Retinal pigment epithelial cell (primary cell): ENCODE measurements around the gene TTLL13.
"Not testable (repeated sequence)": the region's sequence is repeated elsewhere in the genome, so short reads cannot be mapped to it uniquely, and the experiment has no call there.

Experiments used
- DNase-seq: peaks from one replicate; pipeline ENCODE4 v3.0.0-alpha.2; 2010; ENCODE audit warnings: low read depth
- H3K4me3 ChIP-seq: 2 replicates; pipeline ENCODE4 v1.5.1; 2011; ENCODE audit warnings: mild to moderate bottlenecking, low read length, control low read depth, moderate library complexity
- TF ChIP-seq, protein P1 (sequence below): conservative IDR thresholded peaks from 2 replicates; pipeline ENCODE4 v1.5.1; 2011; ENCODE audit warnings: low read depth, low read length, control low read depth, inconsistent platforms

Gene TTLL13

GRCh38 chr15:90297021-90297420, 47.7 kb downstream of the TTLL13 start:
- no peak for DNase-seq
- TF ChIP-seq, protein P1, sequence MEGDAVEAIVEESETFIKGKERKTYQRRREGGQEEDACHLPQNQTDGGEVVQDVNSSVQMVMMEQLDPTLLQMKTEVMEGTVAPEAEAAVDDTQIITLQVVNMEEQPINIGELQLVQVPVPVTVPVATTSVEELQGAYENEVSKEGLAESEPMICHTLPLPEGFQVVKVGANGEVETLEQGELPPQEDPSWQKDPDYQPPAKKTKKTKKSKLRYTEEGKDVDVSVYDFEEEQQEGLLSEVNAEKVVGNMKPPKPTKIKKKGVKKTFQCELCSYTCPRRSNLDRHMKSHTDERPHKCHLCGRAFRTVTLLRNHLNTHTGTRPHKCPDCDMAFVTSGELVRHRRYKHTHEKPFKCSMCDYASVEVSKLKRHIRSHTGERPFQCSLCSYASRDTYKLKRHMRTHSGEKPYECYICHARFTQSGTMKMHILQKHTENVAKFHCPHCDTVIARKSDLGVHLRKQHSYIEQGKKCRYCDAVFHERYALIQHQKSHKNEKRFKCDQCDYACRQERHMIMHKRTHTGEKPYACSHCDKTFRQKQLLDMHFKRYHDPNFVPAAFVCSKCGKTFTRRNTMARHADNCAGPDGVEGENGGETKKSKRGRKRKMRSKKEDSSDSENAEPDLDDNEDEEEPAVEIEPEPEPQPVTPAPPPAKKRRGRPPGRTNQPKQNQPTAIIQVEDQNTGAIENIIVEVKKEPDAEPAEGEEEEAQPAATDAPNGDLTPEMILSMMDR: no peak
- H3K4me3 ChIP-seq: no peak overlapping the region

- TF ChIP-seq, protein P1: no peak
- DNase-seq: no peak
- H3K4me3 ChIP-seq: no peak overlapping the region
Measured at GRCh38 chr15:90300541-90300940, 51.2 kb downstream of the TTLL13 start.

DNA sequence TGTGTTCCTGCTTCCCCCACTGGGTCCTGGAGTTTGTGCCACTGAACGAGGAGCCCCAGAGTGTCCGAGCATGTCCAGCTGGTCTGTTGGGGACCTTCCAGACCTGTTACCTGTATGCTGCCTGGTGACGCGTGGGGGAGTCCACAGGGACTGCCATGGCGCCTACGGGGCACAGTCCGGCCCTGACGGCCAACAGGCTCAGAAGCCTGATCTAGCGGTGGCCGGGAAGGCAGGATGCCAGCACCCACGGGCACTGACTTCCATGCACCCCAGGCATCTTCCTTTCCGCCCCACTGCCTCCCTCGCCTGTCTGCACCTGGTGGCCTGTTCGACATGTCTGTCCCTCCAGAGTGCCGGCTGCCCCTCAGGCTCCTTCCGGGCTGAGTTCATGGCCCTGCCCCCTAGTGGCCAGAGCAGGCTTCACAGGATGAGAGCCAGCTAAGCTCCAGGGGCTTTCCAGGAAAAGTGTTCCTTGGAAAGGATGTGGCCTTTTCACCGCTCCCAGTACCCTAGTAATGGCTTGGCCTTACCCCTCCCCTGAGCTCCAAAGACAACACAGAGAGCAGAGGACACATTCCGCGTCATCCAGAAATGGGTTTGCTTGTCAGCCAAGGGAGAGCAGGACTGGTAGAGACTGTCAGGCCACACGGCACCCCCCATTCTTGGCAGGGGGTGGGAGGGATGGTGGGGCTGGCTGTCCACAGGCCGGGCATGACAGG, 51.8 kb downstream of the TTLL13 start:
- TF ChIP-seq, protein P1: peak; percentile 90
- no peak overlapping the region for H3K4me3 ChIP-seq
- DNase-seq: no peak

DNA sequence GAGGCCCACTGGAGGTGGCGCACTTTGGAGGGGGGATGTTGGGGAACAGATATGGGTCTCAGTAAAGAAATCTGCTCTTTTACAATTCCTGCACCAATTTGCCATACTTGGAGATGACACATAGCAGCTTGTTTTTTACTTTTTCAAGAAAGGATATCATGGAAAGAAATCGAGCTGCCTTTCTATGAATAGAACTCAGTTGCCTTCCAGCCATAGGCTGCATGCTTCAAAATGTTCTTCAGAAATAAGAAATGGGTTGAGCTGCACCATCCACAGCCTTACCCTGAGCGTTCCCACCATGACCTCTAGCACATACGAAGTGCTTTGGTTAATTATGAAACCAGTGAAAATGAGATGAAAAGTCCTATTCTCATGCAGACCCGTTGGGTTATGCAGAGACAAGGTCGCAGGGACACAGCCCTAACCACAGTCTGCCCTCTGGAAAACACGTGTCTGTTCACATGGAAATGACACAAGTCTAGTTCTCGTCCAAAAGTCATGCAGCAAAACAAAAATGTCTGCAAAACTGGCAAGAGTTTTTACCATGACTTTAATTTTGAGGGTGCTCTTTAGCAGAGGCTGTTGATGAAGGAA, 52.4 kb downstream of the TTLL13 start:
- TF ChIP-seq, protein P1: no peak
- no peak overlapping the region for H3K4me3 ChIP-seq
- no peak for DNase-seq

- not testable (repeated sequence) for H3K4me3 ChIP-seq, DNase-seq
Measured at GRCh38 chr15:90305355-90305754, 56.0 kb downstream of the TTLL13 start.

- no peak for DNase-seq
Measured at GRCh38 chr15:90305932-90306331, 56.6 kb downstream of the TTLL13 start.

GRCh38 chr15:90306560-90306959, 57.2 kb downstream of the TTLL13 start:
- TF ChIP-seq, protein P1: no peak
- DNase-seq: no peak
- H3K4me3 ChIP-seq: no peak overlapping the region

More at GRCh38 chr15:90305932-90306331, 56.6 kb downstream of the TTLL13 start:
- no peak overlapping the region for H3K4me3 ChIP-seq
- TF ChIP-seq, protein P1: no peak
